SK-N-SH (cell line): ENCODE results near the gene ALG9. TPM values are rescaled to one million over a fixed set of nuclear protein-coding genes. Genes with fewer than 3 reads are reported as not detected.

Experiments
- CTCF ChIA-PET: fragments of 300-600, 350-600 bp; formaldehyde crosslinking; extraction: SDS; loops from one replicate; lab custom pipeline; 2021; lab: Yijun Ruan, JAX
- POLR2A ChIA-PET: fragments of 350-600 bp; sonication (Branson Sonifier 250); formaldehyde crosslinking; extraction: SDS; loops from one replicate; lab custom pipeline; 2020; ENCODE audit warnings: antibody characterized with exemption, inconsistent platforms; lab: Yijun Ruan, JAX
- DNase-seq: peaks from one replicate; pipeline ENCODE4 v3.0.0; 2012
- H2AFZ ChIP-seq: fragments of 200-600 bp; sonication (generic); 2 replicates; pipeline ENCODE4 v1.8.1; 2016; ENCODE audit warnings: antibody characterized with exemption, mild to moderate bottlenecking, low read depth
- H3F3A ChIP-seq: fragments of 200-600 bp; sonication (generic); replicated peaks from 2 replicates; pipeline ENCODE3; 2016; ENCODE audit warnings: antibody characterized with exemption, mild to moderate bottlenecking; ENCODE audit not compliant: insufficient read depth
- H3K27ac ChIP-seq, 2 experiments: fragments of 200-500 bp in 1 of 2; fragments of 200-600 bp in 1 of 2; sonication (Bioruptor generic) in 1 of 2; sonication (generic), shearing (Covaris generic) in 1 of 2; 2 replicates each; pipeline versions ENCODE4 v1.5.1 to v1.6.1; 2014 to 2016; ENCODE audit warnings: low read depth in 2 of 2, inconsistent platforms in 1 of 2, low read length in 1 of 2, mild to moderate bottlenecking in 1 of 2, mixed read lengths in 1 of 2
- H3K27me3 ChIP-seq: fragments of 200-600 bp; sonication (generic), shearing (Covaris generic); 2 replicates; pipeline ENCODE4 v1.6.1; 2016; ENCODE audit warnings: mixed run types; ENCODE audit not compliant: insufficient read depth
- H3K36me3 ChIP-seq, 2 experiments: fragments of 200-500 bp in 1 of 2; fragments of 200-600 bp in 1 of 2; sonication (Bioruptor generic) in 1 of 2; sonication (generic) in 1 of 2; replicated peaks in 1 of 2; 2 replicates each; pipeline versions ENCODE3 to v1.5.1; 2014 to 2016; ENCODE audit warnings: low read length in 1 of 2, mild to moderate bottlenecking in 1 of 2; ENCODE audit not compliant: insufficient read depth in 2 of 2, control insufficient read depth in 1 of 2
- H3K4me1 ChIP-seq, 2 experiments: fragments of 200-500 bp in 1 of 2; fragments of 200-600 bp in 1 of 2; sonication (Bioruptor generic) in 1 of 2; sonication (generic), shearing (Covaris generic) in 1 of 2; 2 replicates each; pipeline versions ENCODE4 v1.5.1 to v1.6.1; 2014 to 2016; ENCODE audit warnings: low read depth in 1 of 2, low read length in 1 of 2, mixed run types in 1 of 2; ENCODE audit not compliant: insufficient read depth in 2 of 2, control insufficient read depth in 1 of 2
- H3K4me2 ChIP-seq: fragments of 200-600 bp; sonication (generic), shearing (Covaris generic); 2 replicates; pipeline ENCODE4 v1.6.1; 2017; ENCODE audit warnings: mixed run types
- H3K4me3 ChIP-seq, 2 experiments: fragments of 200-500 bp in 1 of 2; fragments of 200-600 bp in 1 of 2; sonication (Bioruptor generic) in 1 of 2; sonication (generic), shearing (Covaris generic) in 1 of 2; 2 replicates each; pipeline versions ENCODE4 v1.5.1 to v1.8.1; 2014 to 2016; ENCODE audit warnings: low read depth in 2 of 2, inconsistent platforms in 1 of 2, low read length in 1 of 2, mild to moderate bottlenecking in 1 of 2, mixed read lengths in 1 of 2, moderate library complexity in 1 of 2
- H3K79me2 ChIP-seq: fragments of 200-600 bp; sonication (generic); 2 replicates; pipeline ENCODE4 v1.8.1; 2017; ENCODE audit warnings: mild to moderate bottlenecking; ENCODE audit not compliant: insufficient read depth
- H3K9ac ChIP-seq: fragments of 200-600 bp; sonication (generic); 2 replicates; pipeline ENCODE4 v1.6.1; 2017; ENCODE audit warnings: mixed run types
- H3K9me2 ChIP-seq: fragments of 200-600 bp; sonication (generic); 2 replicates; pipeline ENCODE4 v1.6.1; 2017; ENCODE audit warnings: mixed run types
- H3K9me3 ChIP-seq: fragments of 200-600 bp; sonication (generic); 2 replicates; pipeline ENCODE4 v1.6.1; 2017; ENCODE audit warnings: mixed run types, mild to moderate bottlenecking, moderate library complexity
- H4K20me1 ChIP-seq: fragments of 200-600 bp; sonication (generic); 2 replicates; pipeline ENCODE4 v1.6.1; 2017; ENCODE audit warnings: mild to moderate bottlenecking, mixed run types; ENCODE audit not compliant: insufficient read depth
- ELF1 ChIP-seq: IDR thresholded peaks from 2 replicates; pipeline ENCODE4 v1.4.0; 2012
- FOXJ3 ChIP-seq: sonication (generic); formaldehyde crosslinking; IDR thresholded peaks from 2 replicates; pipeline ENCODE4 v1.5.1; 2020; ENCODE audit warnings: mild to moderate bottlenecking, missing genetic modification reagents
- FOXM1 ChIP-seq: IDR thresholded peaks from 2 replicates; pipeline ENCODE4 v1.4.0; 2012; ENCODE audit warnings: low read depth, mild to moderate bottlenecking
- GABPA ChIP-seq: IDR thresholded peaks from 2 replicates; pipeline ENCODE4 v1.4.0; 2012; ENCODE audit warnings: low read depth, mild to moderate bottlenecking
- GATA2 ChIP-seq: sonication (generic); formaldehyde crosslinking; IDR thresholded peaks from 2 replicates; pipeline ENCODE4 v1.5.0; 2020; ENCODE audit warnings: mild to moderate bottlenecking, missing genetic modification reagents
- MXI1 ChIP-seq: IDR thresholded peaks from 2 replicates; pipeline ENCODE4 v1.6.1; 2012; ENCODE audit warnings: mild to moderate bottlenecking, low read depth, low read length, improper control_type of control experiment
- NFIC ChIP-seq: IDR thresholded peaks from 2 replicates; pipeline ENCODE4 v1.4.0; 2012; ENCODE audit warnings: borderline replicate concordance
- RCOR1 ChIP-seq: fragments of 150-350 bp; IDR thresholded peaks from 2 replicates; pipeline ENCODE4 v1.6.1; 2017; ENCODE audit warnings: antibody characterized with exemption, low read length
- RXRA ChIP-seq: IDR thresholded peaks from 2 replicates; pipeline ENCODE4 v1.4.0; 2012; ENCODE audit warnings: low read depth, mild to moderate bottlenecking, borderline replicate concordance
- SIN3A ChIP-seq: IDR thresholded peaks from 2 replicates; pipeline ENCODE4 v1.6.1; 2012; ENCODE audit warnings: low read depth, mild to moderate bottlenecking, low read length, moderate library complexity, borderline replicate concordance
- SMC3 ChIP-seq: IDR thresholded peaks from 2 replicates; pipeline ENCODE4 v1.6.1; 2012; ENCODE audit warnings: low read depth, low read length, improper control_type of control experiment
- TCF12 ChIP-seq: IDR thresholded peaks from 2 replicates; pipeline ENCODE4 v1.4.0; 2012
- YY1 ChIP-seq: IDR thresholded peaks from 2 replicates; pipeline ENCODE4 v1.4.0; 2012; ENCODE audit warnings: low read depth, mild to moderate bottlenecking
- WGBS: methylation state at CpG from one replicate; pipeline ENCODE4 v1.1.6; 2017; ENCODE audit warnings: low lambda C conversion rate; 5-methylcytosine and 5-hydroxymethylcytosine counted together
- polyA plus RNA-seq, 3 experiments: library from polyadenylated mRNA; depleted of rRNA; stranded (reverse); fragments of >200 nt; gene quantifications; 2 replicates each; pipeline ENCODE4 v1.2.3, GENCODE V29; 2012
- TF ChIP-seq, protein P1 (sequence below): fragments of 200-600 bp; sonication (generic); IDR thresholded peaks from 2 replicates; pipeline ENCODE4 v1.6.1; 2017; ENCODE audit warnings: antibody characterized with exemption, mild to moderate bottlenecking, moderate library complexity
- TF ChIP-seq, protein P2 (sequence below): IDR thresholded peaks from 2 replicates; pipeline ENCODE4 v1.4.0; 2012; ENCODE audit warnings: low read depth, borderline replicate concordance
- TF ChIP-seq, protein P3 (sequence below): fragments of 150-350 bp; IDR thresholded peaks from 2 replicates; pipeline ENCODE4 v1.6.1; 2016; ENCODE audit warnings: mild to moderate bottlenecking, low read depth, low read length
- TF ChIP-seq, protein P4 (sequence below): IDR thresholded peaks from 2 replicates; pipeline ENCODE4 v1.4.0; 2012; ENCODE audit warnings: low read depth
- TF ChIP-seq, protein P5 (sequence below): IDR thresholded peaks from 2 replicates; pipeline ENCODE4; 2012
- TF ChIP-seq, protein P6 (sequence below): IDR thresholded peaks from 2 replicates; pipeline ENCODE4 v1.4.0; 2012; ENCODE audit warnings: low read depth, borderline replicate concordance

ALG9 gene
- polyA plus RNA-seq, 1 of the 3 experiments (the other 2 are of a cell fraction) = 17.9 TPM

DNA sequence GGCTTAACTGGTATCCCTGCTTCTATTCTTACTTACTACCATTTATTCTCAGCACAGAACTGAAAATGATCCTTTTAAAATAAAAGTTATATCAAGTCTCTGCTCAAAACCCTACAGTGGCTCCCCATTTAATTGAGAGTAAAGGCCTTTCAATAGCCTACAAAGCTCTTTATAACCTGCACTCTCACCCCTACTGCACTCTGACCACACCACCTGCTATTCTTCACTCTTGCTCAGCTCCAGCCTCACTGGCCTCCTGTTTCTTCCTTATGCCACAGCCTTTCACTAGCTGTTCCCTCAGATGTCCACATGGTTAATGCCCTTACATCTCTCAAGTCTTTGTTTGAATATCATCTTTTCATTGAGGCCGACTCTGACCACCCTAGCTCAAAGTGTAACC, 64.3 kb downstream of the ALG9 start:
- ChIA-PET CTCF (interaction anchor here (0.9 to 3.0 kb wide), 6 partner anchors 10 to 203 kb away, joined by 3 to 11 read pairs (median 4); no protein-coding TSS in a partner anchor), POLR2A (no interaction called here)
- Histone ChIP-seq H3K4me2 (no peak overlapping the region), H2AFZ (no peak overlapping the region), H3F3A (no peaks in the 10 kb centered on the region), H3K36me3 (peaks cover 2 to 15% of the 10 kb centered on the region in 2 experiments), H3K27ac (no peak overlapping the region), H3K4me3 (no peak overlapping the region), H3K27me3 (no peaks in the 10 kb centered on the region), H3K9me3 (no peaks in the 10 kb centered on the region), H3K79me2 (no peaks in the 10 kb centered on the region), H3K9ac (no peak overlapping the region), H4K20me1 (no peaks in the 10 kb centered on the region), H3K9me2 (no peaks in the 10 kb centered on the region), H3K4me1 (no peaks in the 10 kb centered on the region)
- no peak for DNase-seq
- TF ChIP-seq, protein P1, sequence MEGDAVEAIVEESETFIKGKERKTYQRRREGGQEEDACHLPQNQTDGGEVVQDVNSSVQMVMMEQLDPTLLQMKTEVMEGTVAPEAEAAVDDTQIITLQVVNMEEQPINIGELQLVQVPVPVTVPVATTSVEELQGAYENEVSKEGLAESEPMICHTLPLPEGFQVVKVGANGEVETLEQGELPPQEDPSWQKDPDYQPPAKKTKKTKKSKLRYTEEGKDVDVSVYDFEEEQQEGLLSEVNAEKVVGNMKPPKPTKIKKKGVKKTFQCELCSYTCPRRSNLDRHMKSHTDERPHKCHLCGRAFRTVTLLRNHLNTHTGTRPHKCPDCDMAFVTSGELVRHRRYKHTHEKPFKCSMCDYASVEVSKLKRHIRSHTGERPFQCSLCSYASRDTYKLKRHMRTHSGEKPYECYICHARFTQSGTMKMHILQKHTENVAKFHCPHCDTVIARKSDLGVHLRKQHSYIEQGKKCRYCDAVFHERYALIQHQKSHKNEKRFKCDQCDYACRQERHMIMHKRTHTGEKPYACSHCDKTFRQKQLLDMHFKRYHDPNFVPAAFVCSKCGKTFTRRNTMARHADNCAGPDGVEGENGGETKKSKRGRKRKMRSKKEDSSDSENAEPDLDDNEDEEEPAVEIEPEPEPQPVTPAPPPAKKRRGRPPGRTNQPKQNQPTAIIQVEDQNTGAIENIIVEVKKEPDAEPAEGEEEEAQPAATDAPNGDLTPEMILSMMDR = no peak
- TF ChIP-seq GABPA (no peak), NFIC (no peak), TCF12 (no peak), MXI1 (no peak), GATA2 (CRISPR knock-in tag) (no peak), FOXJ3 (no peak), YY1 (no peak), SIN3A (no peak), RCOR1 (no peak), FOXM1 (no peak), ELF1 (no peak), SMC3 (no peak), RXRA (no peak)
- TF ChIP-seq, protein P2, sequence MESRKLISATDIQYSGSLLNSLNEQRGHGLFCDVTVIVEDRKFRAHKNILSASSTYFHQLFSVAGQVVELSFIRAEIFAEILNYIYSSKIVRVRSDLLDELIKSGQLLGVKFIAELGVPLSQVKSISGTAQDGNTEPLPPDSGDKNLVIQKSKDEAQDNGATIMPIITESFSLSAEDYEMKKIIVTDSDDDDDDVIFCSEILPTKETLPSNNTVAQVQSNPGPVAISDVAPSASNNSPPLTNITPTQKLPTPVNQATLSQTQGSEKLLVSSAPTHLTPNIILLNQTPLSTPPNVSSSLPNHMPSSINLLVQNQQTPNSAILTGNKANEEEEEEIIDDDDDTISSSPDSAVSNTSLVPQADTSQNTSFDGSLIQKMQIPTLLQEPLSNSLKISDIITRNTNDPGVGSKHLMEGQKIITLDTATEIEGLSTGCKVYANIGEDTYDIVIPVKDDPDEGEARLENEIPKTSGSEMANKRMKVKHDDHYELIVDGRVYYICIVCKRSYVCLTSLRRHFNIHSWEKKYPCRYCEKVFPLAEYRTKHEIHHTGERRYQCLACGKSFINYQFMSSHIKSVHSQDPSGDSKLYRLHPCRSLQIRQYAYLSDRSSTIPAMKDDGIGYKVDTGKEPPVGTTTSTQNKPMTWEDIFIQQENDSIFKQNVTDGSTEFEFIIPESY = no peak
- TF ChIP-seq, protein P3, sequence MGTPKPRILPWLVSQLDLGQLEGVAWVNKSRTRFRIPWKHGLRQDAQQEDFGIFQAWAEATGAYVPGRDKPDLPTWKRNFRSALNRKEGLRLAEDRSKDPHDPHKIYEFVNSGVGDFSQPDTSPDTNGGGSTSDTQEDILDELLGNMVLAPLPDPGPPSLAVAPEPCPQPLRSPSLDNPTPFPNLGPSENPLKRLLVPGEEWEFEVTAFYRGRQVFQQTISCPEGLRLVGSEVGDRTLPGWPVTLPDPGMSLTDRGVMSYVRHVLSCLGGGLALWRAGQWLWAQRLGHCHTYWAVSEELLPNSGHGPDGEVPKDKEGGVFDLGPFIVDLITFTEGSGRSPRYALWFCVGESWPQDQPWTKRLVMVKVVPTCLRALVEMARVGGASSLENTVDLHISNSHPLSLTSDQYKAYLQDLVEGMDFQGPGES = no peak
- TF ChIP-seq, protein P4, sequence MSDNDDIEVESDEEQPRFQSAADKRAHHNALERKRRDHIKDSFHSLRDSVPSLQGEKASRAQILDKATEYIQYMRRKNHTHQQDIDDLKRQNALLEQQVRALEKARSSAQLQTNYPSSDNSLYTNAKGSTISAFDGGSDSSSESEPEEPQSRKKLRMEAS = no peak
- TF ChIP-seq, protein P5, sequence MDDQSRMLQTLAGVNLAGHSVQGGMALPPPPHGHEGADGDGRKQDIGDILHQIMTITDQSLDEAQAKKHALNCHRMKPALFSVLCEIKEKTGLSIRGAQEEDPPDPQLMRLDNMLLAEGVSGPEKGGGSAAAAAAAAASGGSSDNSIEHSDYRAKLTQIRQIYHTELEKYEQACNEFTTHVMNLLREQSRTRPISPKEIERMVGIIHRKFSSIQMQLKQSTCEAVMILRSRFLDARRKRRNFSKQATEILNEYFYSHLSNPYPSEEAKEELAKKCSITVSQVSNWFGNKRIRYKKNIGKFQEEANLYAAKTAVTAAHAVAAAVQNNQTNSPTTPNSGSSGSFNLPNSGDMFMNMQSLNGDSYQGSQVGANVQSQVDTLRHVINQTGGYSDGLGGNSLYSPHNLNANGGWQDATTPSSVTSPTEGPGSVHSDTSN = no peak
- TF ChIP-seq, protein P6, sequence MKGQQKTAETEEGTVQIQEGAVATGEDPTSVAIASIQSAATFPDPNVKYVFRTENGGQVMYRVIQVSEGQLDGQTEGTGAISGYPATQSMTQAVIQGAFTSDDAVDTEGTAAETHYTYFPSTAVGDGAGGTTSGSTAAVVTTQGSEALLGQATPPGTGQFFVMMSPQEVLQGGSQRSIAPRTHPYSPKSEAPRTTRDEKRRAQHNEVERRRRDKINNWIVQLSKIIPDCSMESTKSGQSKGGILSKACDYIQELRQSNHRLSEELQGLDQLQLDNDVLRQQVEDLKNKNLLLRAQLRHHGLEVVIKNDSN = no peak
- 97% methylated on average over 1 of the region's 1 CpG for WGBS
